HG03342 (cell line): ENCODE measurements around the gene WASF2.
"Not testable (repeated sequence)": the region's sequence is repeated elsewhere in the genome, so short reads cannot be mapped to it uniquely, and the experiment has no call there.

Source experiments
- ATAC-seq: cut with Tn5 transposase; IDR thresholded peaks from one replicate; pipeline ENCODE4 v1.9.1; 2021; ENCODE audit warnings: mild to moderate bottlenecking, moderate library complexity; ENCODE audit not compliant: unreplicated experiment

The WASF2 gene

DNA sequence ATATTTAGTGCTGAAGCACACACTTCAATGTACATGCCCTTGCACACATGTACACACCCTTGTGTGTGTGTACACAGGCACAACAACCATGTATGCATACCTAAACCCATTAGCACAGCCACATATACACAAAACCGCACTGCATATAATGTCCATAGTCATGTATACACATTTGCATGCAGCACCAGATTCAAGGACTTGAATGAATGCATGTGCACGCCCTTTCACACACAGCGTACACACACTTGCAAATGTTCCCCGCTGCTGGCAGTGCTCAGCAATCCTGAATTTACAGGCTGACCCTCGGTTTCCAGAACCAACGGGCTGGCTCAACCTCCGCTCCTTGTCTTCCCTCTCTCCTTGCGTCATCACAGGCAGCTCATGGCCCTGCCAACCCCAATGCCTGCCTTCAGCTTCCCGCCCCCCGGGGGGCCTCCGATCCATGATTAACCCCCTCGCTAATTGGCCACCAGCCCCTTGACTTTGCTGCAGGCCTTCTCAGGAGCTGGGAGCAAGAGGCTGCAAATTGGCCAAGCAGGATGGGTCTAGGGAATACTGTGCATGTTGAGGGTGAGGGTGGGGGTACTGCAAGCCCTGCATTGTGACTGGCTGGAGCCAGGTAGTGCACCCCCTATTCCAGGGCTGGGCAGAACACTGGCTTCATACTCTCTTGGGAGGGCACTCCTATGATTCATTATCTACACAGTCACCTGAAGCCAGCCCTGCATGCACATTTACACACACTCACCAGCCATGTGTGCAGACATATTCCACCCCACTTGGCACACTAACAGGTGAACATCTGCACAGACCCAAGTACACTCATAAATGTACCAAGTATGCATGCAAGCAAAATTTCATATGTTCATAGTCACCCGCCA lies 89.6 kb downstream of the WASF2 start:
- ATAC-seq = no peak

DNA sequence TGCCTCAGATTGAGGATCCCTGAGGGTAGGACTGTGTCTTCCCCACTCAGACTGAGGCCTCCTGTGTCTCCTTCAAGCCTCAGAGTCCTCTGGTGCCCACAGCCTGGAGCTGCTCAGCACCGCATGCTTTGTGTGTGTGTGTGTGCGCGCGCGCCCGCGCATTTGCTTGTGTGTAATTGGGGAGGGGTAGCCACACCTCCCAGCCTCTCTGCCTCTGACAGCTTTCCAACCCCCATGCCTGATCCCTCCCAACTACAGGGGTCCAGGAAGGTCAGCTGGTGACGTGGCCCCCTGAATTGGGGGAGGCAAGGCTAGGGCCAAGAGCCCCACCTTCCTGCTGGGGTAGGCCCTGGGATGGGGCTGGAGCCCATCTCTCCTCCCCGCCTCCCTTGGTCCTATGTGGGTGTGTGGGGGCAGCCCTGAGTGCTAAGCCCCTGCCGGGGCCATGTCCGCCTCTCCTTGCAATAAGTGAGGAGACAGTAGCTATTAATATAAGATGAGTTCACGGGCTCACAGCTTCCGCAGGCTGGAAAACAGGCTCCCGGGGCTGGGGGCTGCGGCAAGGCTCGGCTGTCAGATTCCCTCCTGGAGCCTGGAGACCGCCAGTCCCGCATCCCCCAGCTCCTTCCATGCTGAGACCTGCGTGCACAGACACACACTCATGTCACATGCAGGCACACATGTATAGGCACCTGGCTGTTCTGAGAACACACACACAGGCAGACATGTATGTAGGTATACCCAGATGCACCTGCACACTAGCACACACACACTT lies 90.5 kb downstream of the WASF2 start:
- ATAC-seq = no peak

DNA sequence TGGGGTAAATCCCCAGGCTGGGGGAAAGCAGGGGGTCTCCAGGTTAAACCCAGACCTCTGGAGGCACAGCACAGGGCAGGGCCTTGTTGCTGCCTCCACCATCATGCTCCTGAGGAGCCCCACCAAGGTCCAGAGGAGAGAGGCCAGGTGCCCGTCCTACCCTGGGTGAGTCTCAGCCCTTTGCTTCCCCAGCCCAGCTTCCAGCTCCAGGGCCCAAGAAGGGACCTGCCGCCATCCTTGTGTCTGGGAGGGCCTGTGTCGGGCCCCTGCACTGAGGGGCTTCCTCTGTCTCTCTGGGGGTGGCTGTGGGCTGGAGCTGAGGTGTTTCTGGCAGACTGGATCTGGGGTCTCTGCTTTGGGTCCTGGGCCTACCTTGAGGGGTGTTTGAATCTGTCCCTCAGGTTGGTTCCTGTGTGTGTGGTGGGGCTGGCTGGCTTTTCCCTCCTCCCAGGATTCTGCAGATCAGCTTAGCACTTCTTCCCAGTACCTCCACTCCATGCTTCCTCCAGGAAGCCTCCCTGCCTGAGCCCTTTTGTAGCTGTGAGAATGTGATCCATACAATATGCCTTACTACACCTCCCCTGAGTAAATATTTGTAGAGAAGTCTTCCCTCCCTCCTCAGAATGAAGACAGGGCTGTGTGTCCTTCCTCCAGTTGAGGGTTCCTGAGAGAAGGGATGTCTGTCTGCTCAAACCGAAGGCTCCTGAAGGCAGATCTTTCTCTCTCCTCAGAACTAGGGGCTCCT lies 91.4 kb downstream of the WASF2 start:
- no peak for ATAC-seq

DNA sequence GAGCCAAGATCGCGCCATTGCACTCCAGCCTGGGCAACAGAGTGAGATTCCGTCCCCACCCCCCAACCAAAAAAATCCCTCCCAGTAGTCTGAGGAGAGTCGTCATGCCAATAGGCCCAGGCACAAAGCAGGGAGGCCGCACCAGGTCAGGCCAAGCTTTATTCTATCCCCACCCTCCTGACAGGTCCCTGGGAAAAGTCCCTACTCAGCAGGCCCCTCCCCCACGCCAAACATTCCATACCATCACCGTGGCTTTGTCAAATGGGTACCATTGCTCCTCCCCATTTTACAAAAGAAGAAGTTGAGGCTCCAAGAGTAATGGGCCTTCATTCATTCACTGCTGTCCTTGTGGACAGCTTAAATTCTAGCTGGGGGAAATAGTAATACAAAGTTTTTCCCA lies 92.2 kb downstream of the WASF2 start:
- no peak for ATAC-seq

DNA sequence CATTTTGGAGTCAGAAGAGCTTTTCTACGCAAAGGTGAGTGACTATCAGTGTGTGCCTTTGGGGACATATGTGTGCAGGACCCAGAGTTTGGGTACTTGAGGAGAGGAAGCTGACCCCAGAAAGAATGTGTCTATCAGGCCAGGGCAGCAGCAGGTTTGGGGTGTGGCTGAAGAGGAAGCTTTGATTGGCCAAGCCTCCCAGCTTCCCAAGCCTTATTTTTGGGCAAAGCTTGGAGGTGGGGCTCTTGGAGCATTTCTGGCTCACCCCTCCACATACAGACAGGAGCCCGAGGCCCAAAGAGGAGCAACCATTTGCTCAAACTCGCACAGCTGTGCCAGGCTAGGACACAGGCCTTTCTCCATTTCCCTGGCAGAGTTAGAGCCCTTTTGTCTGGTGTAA lies 92.9 kb downstream of the WASF2 start:
- no peak for ATAC-seq

DNA sequence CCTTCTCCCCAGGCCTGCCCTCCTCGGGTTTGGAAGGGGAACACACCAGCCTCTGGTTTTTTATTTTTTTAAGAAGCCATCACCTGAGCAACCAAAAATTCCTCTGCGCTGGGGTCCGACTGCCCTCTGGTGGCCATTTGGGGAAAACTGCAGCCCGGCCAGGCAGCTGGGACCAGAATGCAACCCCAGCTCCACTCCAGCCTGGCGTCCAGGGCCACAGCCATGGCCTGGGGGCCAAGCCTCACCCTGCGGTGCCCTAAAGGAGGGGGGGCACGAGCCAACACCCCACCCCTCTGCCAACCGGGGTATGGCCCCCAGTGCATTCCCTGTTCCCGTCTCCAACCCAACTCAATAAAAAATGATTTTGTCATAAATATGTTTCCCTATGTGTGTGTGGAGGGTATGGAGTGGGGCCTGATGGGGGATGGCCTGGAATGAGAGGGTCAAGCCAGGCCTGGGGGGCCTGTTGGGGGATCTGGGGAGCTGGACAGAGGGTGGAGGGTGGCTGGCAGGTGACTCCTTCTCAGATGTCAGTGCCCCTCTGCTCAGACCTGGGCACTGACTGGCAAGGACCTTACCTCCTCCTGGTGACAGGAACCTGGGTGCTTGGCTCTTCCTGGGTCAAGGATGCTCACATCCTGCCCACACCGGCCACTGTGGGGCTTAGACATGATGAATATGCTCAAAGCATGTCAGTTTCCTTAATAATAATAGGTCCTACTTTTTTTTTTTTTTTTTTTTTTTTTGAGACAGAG lies 94.3 kb downstream of the WASF2 start:
- ATAC-seq = no peak

DNA sequence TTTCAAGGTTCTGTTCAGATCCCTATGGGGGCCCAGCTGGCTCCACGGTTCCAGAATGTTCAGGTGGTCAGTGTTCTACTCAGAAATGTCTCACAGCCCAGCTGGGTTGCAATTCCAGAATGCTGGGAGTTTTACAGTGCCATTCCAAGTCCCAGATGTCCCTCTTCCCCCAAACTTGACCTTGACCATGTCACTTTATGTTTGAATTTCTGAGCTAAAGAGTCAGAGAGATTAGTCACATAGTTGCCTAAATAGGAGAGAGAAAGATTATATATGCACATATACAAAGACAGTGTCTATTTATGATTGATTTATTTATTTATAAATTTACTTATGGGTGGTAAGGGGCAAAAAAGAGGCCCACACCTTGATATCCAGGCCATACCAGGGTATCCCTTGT lies 95.0 kb downstream of the WASF2 start:
- no peak for ATAC-seq

DNA sequence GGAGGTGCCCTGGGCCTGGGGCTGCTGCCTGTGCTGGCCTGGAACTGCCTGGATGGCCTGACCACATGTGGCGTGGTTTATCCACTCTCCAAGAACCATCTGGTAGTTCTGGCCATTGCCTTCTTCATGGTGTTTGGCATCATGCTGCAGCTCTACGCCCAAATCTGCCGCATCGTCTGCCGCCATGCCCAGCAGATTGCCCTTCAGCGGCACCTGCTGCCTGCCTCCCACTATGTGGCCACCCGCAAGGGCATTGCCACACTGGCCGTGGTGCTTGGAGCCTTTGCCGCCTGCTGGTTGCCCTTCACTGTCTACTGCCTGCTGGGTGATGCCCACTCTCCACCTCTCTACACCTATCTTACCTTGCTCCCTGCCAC lies 95.7 kb downstream of the WASF2 start:
- ATAC-seq = no peak

DNA sequence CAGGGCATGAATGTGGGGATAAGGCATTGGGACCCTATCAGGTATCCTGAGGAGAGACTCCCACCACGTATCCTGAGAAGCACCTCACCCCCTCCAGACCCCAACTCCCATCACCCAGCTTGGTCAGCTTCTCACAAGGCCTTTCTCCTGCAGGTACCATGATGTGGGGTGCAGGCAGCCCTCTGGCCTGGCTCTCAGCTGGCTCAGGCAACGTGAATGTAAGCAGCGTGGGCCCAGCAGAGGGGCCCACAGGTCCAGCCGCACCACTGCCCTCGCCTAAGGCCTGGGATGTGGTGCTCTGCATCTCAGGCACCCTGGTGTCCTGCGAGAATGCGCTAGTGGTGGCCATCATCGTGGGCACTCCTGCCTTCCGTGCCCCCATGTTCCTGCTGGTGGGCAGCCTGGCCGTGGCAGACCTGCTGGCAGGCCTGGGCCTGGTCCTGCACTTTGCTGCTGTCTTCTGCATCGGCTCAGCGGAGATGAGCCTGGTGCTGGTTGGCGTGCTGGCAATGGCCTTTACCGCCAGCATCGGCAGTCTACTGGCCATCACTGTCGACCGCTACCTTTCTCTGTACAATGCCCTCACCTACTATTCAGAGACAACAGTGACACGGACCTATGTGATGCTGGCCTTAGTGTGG lies 96.2 kb downstream of the WASF2 start:
- no peak for ATAC-seq

DNA sequence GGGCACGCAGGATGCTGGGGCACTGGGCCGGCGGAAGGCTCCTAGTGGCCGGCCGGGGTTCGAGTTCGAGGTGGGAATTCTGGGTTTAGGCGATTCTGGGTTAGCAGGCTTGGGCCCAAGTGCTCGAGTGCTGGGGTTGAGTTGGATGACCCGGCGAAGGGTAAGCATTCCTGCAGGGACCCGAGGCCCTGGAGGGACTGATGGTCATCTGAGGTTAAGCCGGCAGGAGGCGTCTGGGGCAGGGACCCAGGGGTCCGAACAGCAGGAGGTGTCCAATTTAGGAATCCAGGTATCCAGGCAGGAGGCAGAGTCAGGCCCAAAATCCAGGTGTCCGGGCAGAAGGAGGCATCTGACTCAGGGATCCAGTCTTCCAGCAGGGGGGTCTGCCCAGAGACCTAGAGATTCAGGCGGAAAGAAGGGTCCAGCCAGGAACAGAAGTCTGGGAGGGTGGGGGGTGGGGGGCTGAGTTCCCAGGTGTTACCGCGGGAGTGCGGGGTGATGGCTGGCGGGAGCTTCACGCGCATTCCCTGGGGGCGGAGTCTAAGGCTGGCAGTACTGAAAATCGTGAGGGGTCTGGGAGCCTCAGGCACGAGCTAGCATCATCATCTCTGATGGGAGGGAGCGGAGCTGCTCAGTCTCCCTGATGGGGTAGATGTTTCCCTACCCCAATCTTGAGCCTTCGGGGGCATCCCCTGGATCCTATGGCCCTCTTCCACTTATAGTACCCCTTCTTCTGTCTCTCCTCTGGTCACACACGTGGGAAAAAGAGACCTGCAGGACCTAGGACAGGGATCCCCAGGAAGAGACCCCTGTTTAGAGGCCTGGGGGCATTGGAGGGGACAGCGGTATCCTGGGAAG lies 97.0 kb downstream of the WASF2 start:
- ATAC-seq = no peak

DNA sequence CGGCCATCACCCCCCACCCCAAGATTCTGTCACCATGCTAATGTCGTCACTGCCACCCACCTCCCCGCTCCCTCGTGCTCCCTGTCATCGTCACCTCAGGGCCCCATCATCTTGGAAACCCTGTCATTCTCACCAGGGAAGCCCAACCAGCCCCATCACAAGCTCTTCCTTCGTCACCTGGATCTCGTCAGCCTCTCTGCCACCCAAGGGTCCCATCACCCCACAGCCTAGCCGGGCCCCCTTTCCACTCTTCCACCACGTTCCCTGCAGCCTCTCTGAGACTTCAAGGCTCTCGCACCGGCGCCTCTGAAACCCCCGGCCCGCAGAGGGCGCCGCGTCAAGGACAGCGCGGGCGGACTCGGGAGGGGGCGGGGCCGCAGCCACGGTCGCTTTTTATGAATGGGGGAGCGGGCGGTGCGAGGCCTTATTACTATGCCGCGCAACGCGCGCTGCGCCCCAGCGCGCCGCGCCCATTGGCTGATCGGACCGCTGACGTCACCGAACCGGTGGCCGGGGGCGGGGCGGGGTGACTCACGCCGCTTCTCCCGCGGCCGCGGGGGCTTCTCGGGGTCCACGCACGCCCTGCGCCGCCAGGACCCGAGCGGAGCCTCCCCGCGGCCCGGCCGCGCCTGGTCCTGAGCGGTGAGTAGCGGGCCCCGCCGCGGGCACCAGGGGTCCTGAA lies 97.7 kb downstream of the WASF2 start, which contains the start of gene GPR3:
Gene GPR3, plus strand, starts transcription at position 527 of the 682 bp plus-strand sequence. CDS start 1,177 bp downstream, outside the sequence.
- ATAC-seq = peak; percentile 73

DNA sequence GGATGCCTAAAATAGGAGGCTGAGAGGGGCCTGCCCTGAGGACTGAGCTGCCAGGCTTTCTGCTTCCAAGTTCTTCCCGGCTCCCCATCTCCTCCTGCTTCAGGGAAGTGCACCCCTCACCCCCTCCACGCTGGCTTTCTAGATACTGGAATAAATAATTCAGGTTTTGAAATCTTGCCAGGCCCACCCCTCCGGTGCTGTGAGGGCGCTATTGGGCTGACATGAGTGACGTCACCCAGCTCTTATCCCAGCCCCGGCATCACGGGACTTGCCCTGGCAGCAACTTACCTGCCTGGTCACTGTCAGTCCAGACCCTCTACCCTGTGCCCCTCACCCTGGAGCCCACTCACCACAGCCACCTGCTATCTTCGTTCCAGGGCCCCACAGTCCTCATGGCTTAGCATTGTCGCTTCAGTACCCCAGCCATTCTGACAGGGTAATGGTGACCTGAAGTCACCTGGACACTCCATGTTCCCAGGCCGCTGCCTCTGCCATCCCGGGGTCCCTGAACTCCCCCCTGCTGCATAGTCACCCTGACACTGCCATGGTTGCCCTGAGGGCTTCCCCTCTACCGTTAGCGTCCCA lies 98.4 kb downstream of the WASF2 start:
- no peak for ATAC-seq

DNA sequence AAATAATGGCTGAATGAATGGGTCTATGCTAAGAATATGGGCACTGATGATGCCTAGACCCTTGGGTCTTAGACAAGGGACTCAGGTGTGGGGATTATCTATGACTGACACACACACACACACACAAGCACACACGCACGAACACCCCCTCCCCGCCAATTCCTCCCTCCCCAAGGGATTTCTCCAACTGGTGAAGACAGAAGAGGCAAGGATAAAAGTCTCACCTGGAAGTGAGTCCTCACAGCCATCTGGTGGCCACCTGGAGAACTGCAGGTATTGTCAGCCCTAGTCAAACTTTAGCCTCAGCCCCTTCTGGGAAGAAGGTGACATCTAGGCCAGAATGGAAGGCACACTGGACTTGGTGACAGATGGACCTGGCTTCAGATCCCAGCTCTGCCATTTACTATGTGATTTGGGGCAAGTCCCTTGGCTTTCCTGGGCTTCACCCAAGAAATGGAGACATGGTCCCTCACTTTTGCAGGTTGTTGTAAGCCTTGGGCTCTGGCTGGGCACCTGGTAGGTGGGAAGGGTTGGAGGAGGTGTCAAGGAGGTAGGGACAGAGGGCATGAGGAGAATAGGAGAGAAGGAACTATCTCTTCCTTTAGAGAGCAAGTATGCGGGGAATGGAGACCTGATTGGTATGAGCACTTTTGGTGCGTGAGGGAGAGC lies 101.5 kb downstream of the WASF2 start:
- no peak for ATAC-seq

DNA sequence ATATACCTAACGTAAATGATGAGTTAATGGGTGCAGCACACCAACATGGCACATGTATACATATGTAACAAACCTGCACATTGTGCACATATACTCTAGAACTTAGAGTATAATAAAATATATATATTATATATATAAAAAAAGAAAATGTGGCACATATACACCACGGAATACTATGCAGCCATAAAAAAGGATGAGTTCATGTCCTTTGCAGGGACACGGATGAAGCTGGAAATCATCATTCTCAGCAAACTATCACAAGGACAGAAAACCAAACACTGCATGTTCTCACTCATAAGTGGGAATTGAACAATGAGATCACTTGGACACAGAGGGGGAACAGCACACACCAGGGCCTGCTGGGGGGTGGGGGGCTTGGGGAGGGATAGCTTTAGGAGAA lies 105.2 kb downstream of the WASF2 start:
- not testable (repeated sequence) for ATAC-seq

DNA sequence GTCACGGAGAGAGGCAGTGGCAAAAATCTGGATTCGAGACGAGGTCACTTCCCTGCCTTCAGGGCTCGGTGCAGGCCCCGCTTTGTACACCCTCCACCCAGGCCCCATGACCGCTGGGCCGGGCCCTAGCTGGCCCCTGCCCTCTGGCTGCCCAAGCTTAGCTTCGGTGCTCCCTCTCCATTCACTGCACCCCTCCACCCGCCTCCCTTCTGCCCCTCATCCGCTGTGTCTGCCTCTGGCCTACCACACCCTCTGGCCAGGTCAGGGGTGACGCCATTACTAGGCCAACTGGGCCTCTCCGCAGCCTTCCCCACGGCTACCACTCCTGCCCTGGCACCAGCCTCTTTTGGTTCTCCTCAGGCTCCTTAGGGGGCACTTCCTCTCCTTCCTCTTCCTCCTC lies 106.3 kb downstream of the WASF2 start:
- no peak for ATAC-seq

DNA sequence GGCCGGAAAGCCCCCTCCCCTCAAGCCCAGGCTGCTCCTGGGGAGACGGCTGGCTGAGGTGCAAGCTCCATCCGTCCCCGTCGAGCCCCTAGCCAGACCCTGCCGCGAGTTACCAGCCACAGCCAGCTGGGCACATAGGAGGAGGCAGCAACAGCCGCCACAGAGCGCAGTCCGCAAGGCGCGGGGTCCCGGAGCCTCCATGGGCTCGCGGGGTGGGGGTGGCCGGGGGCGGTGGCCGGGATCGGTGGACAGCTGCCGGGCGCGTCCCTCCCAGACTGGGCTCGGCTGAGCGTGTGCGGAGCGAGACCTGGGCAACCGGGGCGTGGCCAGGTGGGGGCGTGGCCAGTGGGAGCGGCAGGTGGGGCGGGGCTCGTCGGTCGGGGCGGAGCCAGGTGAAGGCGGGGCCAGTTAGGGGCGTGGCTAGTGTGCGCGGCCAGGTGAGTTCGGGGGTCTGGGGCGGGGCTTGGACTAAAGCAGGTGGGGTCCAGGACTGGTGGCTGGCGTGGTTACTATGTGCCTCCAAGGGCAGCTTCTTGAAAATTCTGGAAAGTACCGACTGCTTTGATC lies 106.8 kb downstream of the WASF2 start, which contains the start of gene CD164L2:
Gene CD164L2, minus strand, starts transcription at position 295 of the 567 bp plus-strand sequence. Its CDS starts 94 bp downstream, at position 201.
- no peak for ATAC-seq
